ENCODE measurements around the gene ZNF281.
A peak's percentile ranks its signal among the peaks of the same experiment; 100 is the strongest.
"Not testable (repeated sequence)": the region's sequence is repeated elsewhere in the genome, so short reads cannot be mapped to it uniquely, and the experiment has no call there.

Gene ZNF281

GRCh38 chr1:200409761-200410565 lies at the start of gene ZNF281:
ZNF281 (minus strand) TSS chr1:200410036; CDS start chr1:200409705, 331 bp downstream.
- DNase-seq, result peak; percentile 89

- no peak for DNase-seq
Measured at GRCh38 chr1:200458780-200459179, 48.9 kb upstream of the ZNF281 start.

DNA sequence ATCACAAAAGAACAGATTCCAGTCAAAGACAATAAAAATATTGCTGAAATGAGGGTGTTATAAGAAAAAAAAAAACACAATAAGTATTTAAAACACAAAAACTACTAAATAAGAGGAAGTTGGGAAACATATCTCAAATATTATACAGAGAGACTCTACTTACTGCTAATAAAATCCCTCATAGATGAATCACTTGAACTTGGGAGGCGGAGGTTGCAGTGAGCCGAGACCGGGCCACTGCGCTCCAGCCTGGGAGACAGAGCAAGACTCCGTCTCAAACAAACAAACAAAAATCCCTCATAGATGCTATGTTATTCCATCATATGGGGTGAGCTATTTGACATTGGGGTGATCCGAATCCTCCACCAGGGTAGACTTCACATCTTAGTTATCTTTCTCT lies 48.0 kb upstream of the ZNF281 start:
- no peak for DNase-seq

- DNase-seq, result no peak
Measured at GRCh38 chr1:200454425-200454824, 44.6 kb upstream of the ZNF281 start.

GRCh38 chr1:200453553-200453905 lies 43.7 kb upstream of the ZNF281 start:
- DNase-seq, result no peak

- DNase-seq, result no peak
Measured at GRCh38 chr1:200452850-200453552, 43.2 kb upstream of the ZNF281 start.

- DNase-seq, result no peak
Measured at GRCh38 chr1:200448034-200448762, 38.4 kb upstream of the ZNF281 start.

GRCh38 chr1:200445213-200445612 lies 35.4 kb upstream of the ZNF281 start:
- no peak for DNase-seq

GRCh38 chr1:200444478-200444877 lies 34.6 kb upstream of the ZNF281 start:
- no peak for DNase-seq

DNA sequence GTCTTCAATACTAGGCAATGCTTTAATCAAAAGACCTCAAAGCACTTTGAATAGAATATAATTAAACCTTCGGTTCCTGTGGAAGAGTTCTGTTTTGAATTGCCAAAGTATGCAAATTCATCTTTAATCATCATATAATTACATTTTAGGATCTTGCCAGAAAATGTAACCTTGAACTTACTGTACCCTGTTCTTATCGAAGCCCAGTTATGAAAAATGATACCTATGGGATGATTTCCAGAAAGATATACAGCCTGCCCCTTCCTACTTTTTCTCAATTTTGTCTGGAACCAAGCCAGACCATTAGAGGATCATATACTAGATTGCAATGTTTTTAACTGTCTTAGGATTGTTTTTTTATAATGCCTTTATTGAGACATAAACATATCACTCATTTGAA lies 34.0 kb upstream of the ZNF281 start:
- no peak for DNase-seq

GRCh38 chr1:200442537-200443156 lies 32.8 kb upstream of the ZNF281 start:
- DNase-seq, result no peak

DNA sequence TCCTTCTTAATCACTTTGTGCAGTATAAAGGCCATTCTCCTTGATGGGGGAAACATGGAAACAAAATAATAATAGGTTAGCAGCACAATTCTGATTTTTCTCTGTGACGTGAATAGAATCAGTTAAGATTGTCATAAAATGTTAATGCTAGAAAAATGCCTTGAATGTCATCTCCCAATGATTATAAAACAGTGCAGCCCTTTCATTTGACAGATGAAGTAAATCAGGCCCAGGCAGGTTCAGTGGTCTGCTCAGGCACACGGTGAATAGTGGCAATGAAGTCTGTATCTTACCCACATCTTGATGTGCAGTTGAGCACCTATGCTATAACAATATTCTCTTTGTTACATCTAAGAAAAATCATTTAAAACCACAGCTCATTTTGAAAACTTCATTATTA lies 32.2 kb upstream of the ZNF281 start:
- DNase-seq, result no peak

- no peak for DNase-seq
Measured at GRCh38 chr1:200438911-200439310, 29.1 kb upstream of the ZNF281 start.

- not testable (repeated sequence) for DNase-seq
Measured at GRCh38 chr1:200438413-200438812, 28.6 kb upstream of the ZNF281 start.

DNA sequence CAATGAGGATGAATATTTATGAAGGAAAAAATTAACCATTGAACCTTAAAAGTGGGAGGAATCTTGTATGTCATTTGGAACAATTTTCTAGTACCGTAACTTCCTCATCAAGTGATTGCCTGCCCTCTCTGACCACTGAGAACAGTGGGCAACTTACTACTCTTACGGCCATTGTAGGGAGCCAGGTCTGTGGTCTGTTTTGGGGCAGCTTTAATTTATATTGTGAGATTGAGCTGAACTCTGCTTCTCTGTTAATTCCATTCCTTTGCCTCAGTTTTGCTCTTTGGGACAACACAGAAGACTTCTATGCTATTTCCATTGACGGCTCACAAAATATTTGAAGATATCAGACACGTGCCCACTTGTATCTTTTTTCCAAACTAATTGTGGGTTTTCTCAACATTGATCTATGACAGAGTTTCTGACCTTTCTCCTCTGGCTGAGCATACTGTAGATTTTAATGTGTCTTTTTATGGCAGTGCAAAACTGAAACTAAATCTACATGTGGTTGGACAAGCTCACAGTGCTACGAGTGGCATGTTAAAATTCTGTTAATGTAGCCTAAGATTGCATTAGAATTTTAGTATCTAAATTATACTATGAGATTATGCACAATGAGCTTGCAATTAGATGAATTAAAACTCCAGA lies 27.8 kb upstream of the ZNF281 start:
- no peak for DNase-seq

GRCh38 chr1:200437088-200437487 lies 27.3 kb upstream of the ZNF281 start:
- no peak for DNase-seq

DNA sequence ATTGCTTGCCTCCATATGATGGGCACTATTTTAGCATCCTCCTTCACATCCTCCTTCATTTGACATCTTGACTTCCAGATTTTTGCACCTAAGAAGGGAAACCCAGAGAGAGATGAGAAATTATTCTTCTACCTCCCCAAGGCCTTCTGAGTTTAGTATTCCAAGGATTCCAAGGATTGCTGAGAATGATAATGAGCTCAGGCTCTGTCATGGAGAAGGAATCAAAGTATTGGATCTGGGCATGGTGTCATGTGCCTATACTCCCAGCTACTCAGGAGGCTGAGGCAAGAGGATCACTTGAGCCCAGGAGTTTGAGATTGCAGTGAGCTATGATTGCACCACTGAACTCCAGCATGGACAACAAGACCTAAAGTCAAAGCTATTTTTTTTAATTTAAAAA lies 26.6 kb upstream of the ZNF281 start:
- DNase-seq, result no peak

- no peak for DNase-seq
Measured at GRCh38 chr1:200435200-200435780, 25.5 kb upstream of the ZNF281 start.

- DNase-seq, result no peak
Measured at GRCh38 chr1:200433586-200433985, 23.8 kb upstream of the ZNF281 start.

GRCh38 chr1:200432586-200432985 lies 22.8 kb upstream of the ZNF281 start:
- no peak for DNase-seq

GRCh38 chr1:200429221-200429751 lies 19.4 kb upstream of the ZNF281 start:
- DNase-seq, result no peak

Data from GDM1 (cell line).